GM21367 (cell line): ENCODE data around the gene SAMD11.

Source experiments
- ATAC-seq: cut with Tn5 transposase; IDR thresholded peaks from one replicate; pipeline ENCODE4 v1.9.1; 2021; ENCODE audit not compliant: unreplicated experiment

Gene SAMD11

GRCh38 chr1:992362-992761, 68.6 kb downstream of the SAMD11 start:
- ATAC-seq, result no peak

- ATAC-seq, result no peak
These were observed 69.8 kb downstream of the SAMD11 start for GRCh38 chr1:993379-993995.
